ENCODE results near the gene CDK14. TPM values are rescaled to one million over a fixed set of nuclear protein-coding genes. Genes with fewer than 3 reads are reported as not detected.

The CDK14 gene
- total RNA-seq, 1 experiment from 2014 or later: 57.9 TPM

- TF ChIP-seq, protein P1, sequence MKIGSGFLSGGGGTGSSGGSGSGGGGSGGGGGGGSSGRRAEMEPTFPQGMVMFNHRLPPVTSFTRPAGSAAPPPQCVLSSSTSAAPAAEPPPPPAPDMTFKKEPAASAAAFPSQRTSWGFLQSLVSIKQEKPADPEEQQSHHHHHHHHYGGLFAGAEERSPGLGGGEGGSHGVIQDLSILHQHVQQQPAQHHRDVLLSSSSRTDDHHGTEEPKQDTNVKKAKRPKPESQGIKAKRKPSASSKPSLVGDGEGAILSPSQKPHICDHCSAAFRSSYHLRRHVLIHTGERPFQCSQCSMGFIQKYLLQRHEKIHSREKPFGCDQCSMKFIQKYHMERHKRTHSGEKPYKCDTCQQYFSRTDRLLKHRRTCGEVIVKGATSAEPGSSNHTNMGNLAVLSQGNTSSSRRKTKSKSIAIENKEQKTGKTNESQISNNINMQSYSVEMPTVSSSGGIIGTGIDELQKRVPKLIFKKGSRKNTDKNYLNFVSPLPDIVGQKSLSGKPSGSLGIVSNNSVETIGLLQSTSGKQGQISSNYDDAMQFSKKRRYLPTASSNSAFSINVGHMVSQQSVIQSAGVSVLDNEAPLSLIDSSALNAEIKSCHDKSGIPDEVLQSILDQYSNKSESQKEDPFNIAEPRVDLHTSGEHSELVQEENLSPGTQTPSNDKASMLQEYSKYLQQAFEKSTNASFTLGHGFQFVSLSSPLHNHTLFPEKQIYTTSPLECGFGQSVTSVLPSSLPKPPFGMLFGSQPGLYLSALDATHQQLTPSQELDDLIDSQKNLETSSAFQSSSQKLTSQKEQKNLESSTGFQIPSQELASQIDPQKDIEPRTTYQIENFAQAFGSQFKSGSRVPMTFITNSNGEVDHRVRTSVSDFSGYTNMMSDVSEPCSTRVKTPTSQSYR (CRISPR knock-in tag; IDR thresholded peaks at IDR 0.05): no peak
- TF ChIP-seq CTCF (IDR thresholded peaks at IDR 0.05) (no peak), NFE2L1 (CRISPR knock-in tag; IDR thresholded peaks at IDR 0.05) (no peak), MYBL2 (CRISPR knock-in tag; IDR thresholded peaks at IDR 0.05) (no peak), SOX15 (CRISPR knock-in tag; IDR thresholded peaks at IDR 0.05) (no peak), CREM (CRISPR knock-in tag; IDR thresholded peaks at IDR 0.05) (no peak), ATF6 (CRISPR knock-in tag; IDR thresholded peaks at IDR 0.05) (no peak)
These were observed 372.8 kb downstream of the CDK14 start (continued) for GRCh38 chr7:90968871-90969270.

- TF ChIP-seq CREB1 (CRISPR knock-in tag; IDR thresholded peaks at IDR 0.05) (no peak), SMAD4 (CRISPR knock-in tag; IDR thresholded peaks at IDR 0.05) (no peak), NR3C1 (CRISPR knock-in tag; conservative IDR thresholded peaks at IDR 0.05; ENCODE audit: low read depth) (no peak)
- TF ChIP-seq, protein P1 (CRISPR knock-in tag; IDR thresholded peaks at IDR 0.05): no peak
- ATAC-seq: no peak
- peaks cover 55% of the 10 kb centered on the region for H3K9me3 Mint-ChIP-seq
- H3K27me3 Mint-ChIP-seq (ENCODE audit: low read depth): no peaks in the 10 kb centered on the region; the same call in 1 of the 2 replicates
- DNase-seq (ENCODE audit: low spot score): no peak
- peaks cover 13% of the 10 kb centered on the region for H3K4me1 Mint-ChIP-seq
- POLR2A ChIA-PET: no interaction called here
- H3K36me3 Mint-ChIP-seq: peaks cover 52% of the 10 kb centered on the region
- no peak overlapping the region for H3K27ac Mint-ChIP-seq
- H3K4me3 Mint-ChIP-seq: no peak overlapping the region
- CTCF ChIA-PET: no interaction called here
These were observed 376.9 kb downstream of the CDK14 start for GRCh38 chr7:90972906-90973550.

- no peak overlapping the region for H3K27ac Mint-ChIP-seq
- no peaks in the 10 kb centered on the region; the same call in 1 of the 2 replicates for H3K27me3 Mint-ChIP-seq (ENCODE audit: low read depth)
- ATAC-seq (no peak), DNase-seq (ENCODE audit: low spot score) (no peak)
- no peaks in the 10 kb centered on the region for H3K4me1 Mint-ChIP-seq
- no peak overlapping the region for H3K4me3 Mint-ChIP-seq
- POLR2A ChIA-PET: no interaction called here
- H3K36me3 Mint-ChIP-seq: peaks cover 59% of the 10 kb centered on the region
- TF ChIP-seq, protein P1 (CRISPR knock-in tag; IDR thresholded peaks at IDR 0.05): no peak
- TF ChIP-seq, protein P2, sequence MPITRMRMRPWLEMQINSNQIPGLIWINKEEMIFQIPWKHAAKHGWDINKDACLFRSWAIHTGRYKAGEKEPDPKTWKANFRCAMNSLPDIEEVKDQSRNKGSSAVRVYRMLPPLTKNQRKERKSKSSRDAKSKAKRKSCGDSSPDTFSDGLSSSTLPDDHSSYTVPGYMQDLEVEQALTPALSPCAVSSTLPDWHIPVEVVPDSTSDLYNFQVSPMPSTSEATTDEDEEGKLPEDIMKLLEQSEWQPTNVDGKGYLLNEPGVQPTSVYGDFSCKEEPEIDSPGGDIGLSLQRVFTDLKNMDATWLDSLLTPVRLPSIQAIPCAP (CRISPR knock-in tag; IDR thresholded peaks at IDR 0.05): no peak
- TF ChIP-seq, protein P3, sequence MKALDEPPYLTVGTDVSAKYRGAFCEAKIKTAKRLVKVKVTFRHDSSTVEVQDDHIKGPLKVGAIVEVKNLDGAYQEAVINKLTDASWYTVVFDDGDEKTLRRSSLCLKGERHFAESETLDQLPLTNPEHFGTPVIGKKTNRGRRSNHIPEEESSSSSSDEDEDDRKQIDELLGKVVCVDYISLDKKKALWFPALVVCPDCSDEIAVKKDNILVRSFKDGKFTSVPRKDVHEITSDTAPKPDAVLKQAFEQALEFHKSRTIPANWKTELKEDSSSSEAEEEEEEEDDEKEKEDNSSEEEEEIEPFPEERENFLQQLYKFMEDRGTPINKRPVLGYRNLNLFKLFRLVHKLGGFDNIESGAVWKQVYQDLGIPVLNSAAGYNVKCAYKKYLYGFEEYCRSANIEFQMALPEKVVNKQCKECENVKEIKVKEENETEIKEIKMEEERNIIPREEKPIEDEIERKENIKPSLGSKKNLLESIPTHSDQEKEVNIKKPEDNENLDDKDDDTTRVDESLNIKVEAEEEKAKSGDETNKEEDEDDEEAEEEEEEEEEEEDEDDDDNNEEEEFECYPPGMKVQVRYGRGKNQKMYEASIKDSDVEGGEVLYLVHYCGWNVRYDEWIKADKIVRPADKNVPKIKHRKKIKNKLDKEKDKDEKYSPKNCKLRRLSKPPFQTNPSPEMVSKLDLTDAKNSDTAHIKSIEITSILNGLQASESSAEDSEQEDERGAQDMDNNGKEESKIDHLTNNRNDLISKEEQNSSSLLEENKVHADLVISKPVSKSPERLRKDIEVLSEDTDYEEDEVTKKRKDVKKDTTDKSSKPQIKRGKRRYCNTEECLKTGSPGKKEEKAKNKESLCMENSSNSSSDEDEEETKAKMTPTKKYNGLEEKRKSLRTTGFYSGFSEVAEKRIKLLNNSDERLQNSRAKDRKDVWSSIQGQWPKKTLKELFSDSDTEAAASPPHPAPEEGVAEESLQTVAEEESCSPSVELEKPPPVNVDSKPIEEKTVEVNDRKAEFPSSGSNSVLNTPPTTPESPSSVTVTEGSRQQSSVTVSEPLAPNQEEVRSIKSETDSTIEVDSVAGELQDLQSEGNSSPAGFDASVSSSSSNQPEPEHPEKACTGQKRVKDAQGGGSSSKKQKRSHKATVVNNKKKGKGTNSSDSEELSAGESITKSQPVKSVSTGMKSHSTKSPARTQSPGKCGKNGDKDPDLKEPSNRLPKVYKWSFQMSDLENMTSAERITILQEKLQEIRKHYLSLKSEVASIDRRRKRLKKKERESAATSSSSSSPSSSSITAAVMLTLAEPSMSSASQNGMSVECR (CRISPR knock-in tag; IDR thresholded peaks at IDR 0.05; ENCODE audit: borderline replicate concordance): no peak
- H3K9me3 Mint-ChIP-seq: peaks cover 64% of the 10 kb centered on the region
- CTCF ChIA-PET: no interaction called here
These were observed 380.9 kb downstream of the CDK14 start for GRCh38 chr7:90977056-90977455.
